Keratinocyte (primary cell): ENCODE measurements around the gene FXYD5.

Source experiments
- CTCF ChIP-seq, 3 experiments: IDR thresholded peaks in 1 of 3; conservative IDR thresholded peaks in 1 of 3; optimal IDR thresholded peaks in 1 of 3; 2 replicates in 2 of 3; 3 replicates in 1 of 3; pipeline versions ENCODE3 to v1.5.1; 2011; ENCODE audit warnings: low read length in 3 of 3, mild to moderate bottlenecking in 3 of 3, moderate library complexity in 2 of 3, control low read depth in 1 of 3, inconsistent platforms in 1 of 3; ENCODE audit not compliant: insufficient read depth in 2 of 3; ENCODE audit errors: extremely low read depth in 1 of 3
- EZH2 ChIP-seq: IDR thresholded peaks from one replicate; pipeline ENCODE4 v1.6.1; 2012; ENCODE audit warnings: inconsistent platforms, mild to moderate bottlenecking, low read length, moderate library complexity

- TF ChIP-seq CTCF (optimal IDR thresholded peaks at IDR 0.05 in 1 of 3, IDR thresholded peaks at IDR 0.05 in 1 of 3, conservative IDR thresholded peaks at IDR 0.05 in 1 of 3; ENCODE audit: extremely low read depth in 1 of 3, insufficient read depth in 2 of 3, low read length in 3 of 3) (no peak), EZH2 (no peak)
These were observed 29.7 kb downstream of the FXYD5 start for GRCh38 chr19:35184267-35184666.
